A549 (cell line): ENCODE results near the gene NOSIP. TPM values are rescaled to one million over a fixed set of nuclear protein-coding genes. Genes with fewer than 3 reads are reported as not detected.
"Not testable (repeated sequence)": the region's sequence is repeated elsewhere in the genome, so short reads cannot be mapped to it uniquely, and the experiment has no call there.

Experiments
- ATAC-seq, 2 experiments: fragments of 200-7000 bp in 1 of 2; fragments of >200 bp in 1 of 2; cut with Nextera tagmentation in 1 of 2; cut with Tn5 transposase in 1 of 2; 3 replicates each; pipeline versions ENCODE4 v1.8.0 to v1.9.1; 2018 to 2020; ENCODE audit warnings: mild to moderate bottlenecking in 1 of 2, moderate library complexity in 1 of 2
- CTCF ChIA-PET: fragments of 300-600 bp; sonication (Branson Sonifier 250); formaldehyde crosslinking; extraction: SDS; loops from one replicate; lab custom pipeline; 2021; ENCODE audit warnings: antibody characterized with exemption, inconsistent platforms; lab: Yijun Ruan, JAX
- POLR2A ChIA-PET: fragments of 350-600 bp; formaldehyde crosslinking; extraction: SDS; loops from one replicate; lab custom pipeline; 2021; ENCODE audit warnings: antibody characterized with exemption, inconsistent platforms; lab: Yijun Ruan, JAX
- DNase-seq, 2 experiments: peaks; one replicate each; pipeline versions ENCODE4 v3.0.0 to v3.0.0-alpha.2; 2011 to 2016; ENCODE audit warnings: low read depth in 1 of 2, low spot score in 1 of 2
- FAIRE-seq: peaks from 2 replicates; lab custom pipeline; 2011; peaks lifted over from hg19 to GRCh38; lab: Jason Lieb, UNC
- H3K27ac ChIP-seq, 2 experiments: fragments of >200 bp; sonication (Bioruptor Twin); formaldehyde crosslinking; 3 replicates each; pipeline ENCODE4 v1.5.1; 2016 to 2017
- H3K4me1 ChIP-seq: fragments of >200 bp; sonication (Bioruptor Twin); formaldehyde crosslinking; 3 replicates; pipeline ENCODE4 v1.6.1; 2016
- H3K4me2 ChIP-seq: fragments of >200 bp; sonication (Bioruptor Twin); formaldehyde crosslinking; 3 replicates; pipeline ENCODE4 v1.6.1; 2016
- H3K4me3 ChIP-seq: fragments of >200 bp; sonication (Bioruptor Twin); formaldehyde crosslinking; 3 replicates; pipeline ENCODE4 v1.5.1; 2016
- H3K9me3 ChIP-seq: fragments of >200 bp; sonication (Bioruptor Twin); formaldehyde crosslinking; 3 replicates; pipeline ENCODE4 v1.6.1; 2016
- CBX2 ChIP-seq: fragments of 200-600 bp; sonication (generic); IDR thresholded peaks from 2 replicates; pipeline ENCODE4 v1.6.1; 2016; ENCODE audit warnings: low read depth, mild to moderate bottlenecking, borderline replicate concordance
- CBX8 ChIP-seq: fragments of 200-600 bp; sonication (generic); IDR thresholded peaks from 2 replicates; pipeline ENCODE4 v1.6.1; 2016
- CEBPB ChIP-seq, 2 experiments: fragments of >200 bp in 1 of 2; sonication (Bioruptor Twin) in 1 of 2; formaldehyde crosslinking in 1 of 2; IDR thresholded peaks; 2 replicates each; pipeline ENCODE4 v1.6.1; 2012 to 2016
- EHMT2 ChIP-seq: fragments of 200-600 bp; sonication (generic); IDR thresholded peaks from 2 replicates; pipeline ENCODE4 v1.6.1; 2016; ENCODE audit warnings: antibody characterized with exemption, low read depth, mild to moderate bottlenecking, moderate library complexity
- FOSL2 ChIP-seq, 2 experiments: fragments of 450-650 bp in 1 of 2; fragments of >200 bp in 1 of 2; sonication (Bioruptor Twin) in 1 of 2; formaldehyde crosslinking; IDR thresholded peaks; 2 replicates each; pipeline versions ENCODE4 v1.5.0 to v1.6.1; 2016 to 2020; ENCODE audit warnings: mild to moderate bottlenecking in 1 of 2, moderate library complexity in 1 of 2
- HOXA7 ChIP-seq: fragments of 250-450 bp; sonication (Bioruptor Pico); IDR thresholded peaks from 2 replicates; pipeline ENCODE4 v1.5.0; 2020; ENCODE audit warnings: mild to moderate bottlenecking, moderate library complexity
- JUN ChIP-seq, 2 experiments: fragments of >200 bp; sonication (Bioruptor Twin); formaldehyde crosslinking; IDR thresholded peaks; 2 replicates in 1 of 2; 3 replicates in 1 of 2; pipeline ENCODE4 v1.6.1; 2016 to 2017
- JUNB ChIP-seq: fragments of >200 bp; sonication (Bioruptor Twin); formaldehyde crosslinking; IDR thresholded peaks from 2 replicates; pipeline ENCODE4 v1.6.1; 2016
- KDM1A ChIP-seq: fragments of 200-600 bp; sonication (generic); IDR thresholded peaks from 2 replicates; pipeline ENCODE4 v1.6.1; 2016; ENCODE audit warnings: low read depth, mild to moderate bottlenecking
- MAFK ChIP-seq: fragments of 450-650 bp; IDR thresholded peaks from 2 replicates; pipeline ENCODE4 v1.6.1; 2014; ENCODE audit not compliant: partially characterized antibody
- NPAS2 ChIP-seq: fragments of 250-450 bp; sonication (Bioruptor Pico); IDR thresholded peaks from 2 replicates; pipeline ENCODE4 v1.8.0; 2022; ENCODE audit warnings: mild to moderate bottlenecking, moderate library complexity, borderline replicate concordance
- NR3C1 ChIP-seq: fragments of >200 bp; sonication (Bioruptor Twin); formaldehyde crosslinking; IDR thresholded peaks from 3 replicates; pipeline ENCODE4 v1.6.1; 2017
- PHF8 ChIP-seq: fragments of 200-600 bp; sonication (generic); IDR thresholded peaks from 2 replicates; pipeline ENCODE4 v1.6.1; 2016; ENCODE audit warnings: low read depth, mild to moderate bottlenecking, antibody characterized with exemption, moderate library complexity, borderline replicate concordance
- POLR2A ChIP-seq: IDR thresholded peaks from 2 replicates; pipeline ENCODE4 v1.6.1; 2012; ENCODE audit warnings: mild to moderate bottlenecking, low read length
- RAD21 ChIP-seq, 2 experiments: fragments of >200 bp in 1 of 2; sonication (Bioruptor Twin) in 1 of 2; formaldehyde crosslinking in 1 of 2; IDR thresholded peaks in 1 of 2; conservative IDR thresholded peaks in 1 of 2; 2 replicates in 1 of 2; 3 replicates in 1 of 2; pipeline ENCODE4 v1.6.1; 2012 to 2018; ENCODE audit warnings: inconsistent platforms in 1 of 2
- RARB ChIP-seq: fragments of 250-450 bp; sonication (Bioruptor Pico); IDR thresholded peaks from 2 replicates; pipeline ENCODE4 v1.8.0; 2021; ENCODE audit warnings: mild to moderate bottlenecking, moderate library complexity
- RCOR1 ChIP-seq: fragments of 150-350 bp; IDR thresholded peaks from 2 replicates; pipeline ENCODE4 v1.6.1; 2014; ENCODE audit warnings: antibody characterized with exemption, low read length, low read depth
- RFX5 ChIP-seq: fragments of 450-650 bp; IDR thresholded peaks from 2 replicates; pipeline ENCODE4 v1.7.1; 2014; ENCODE audit warnings: antibody characterized with exemption, mild to moderate bottlenecking, moderate library complexity
- RNF2 ChIP-seq: fragments of 200-600 bp; sonication (generic); IDR thresholded peaks from 2 replicates; pipeline ENCODE4 v1.6.1; 2016; ENCODE audit warnings: low read depth, mild to moderate bottlenecking, antibody characterized with exemption, moderate library complexity, borderline replicate concordance
- SMC3 ChIP-seq: fragments of >200 bp; sonication (Bioruptor Twin); formaldehyde crosslinking; IDR thresholded peaks from 3 replicates; pipeline ENCODE4 v1.6.1; 2018; ENCODE audit warnings: inconsistent platforms
- TFCP2L1 ChIP-seq: fragments of 250-450 bp; sonication (Bioruptor Pico); IDR thresholded peaks from 2 replicates; pipeline ENCODE4 v1.5.0; 2021; ENCODE audit warnings: mild to moderate bottlenecking
- TP53 ChIP-seq: fragments of 250-450 bp; sonication (Bioruptor Pico); IDR thresholded peaks from 2 replicates; pipeline ENCODE4 v1.5.0; 2021; ENCODE audit warnings: mild to moderate bottlenecking, moderate library complexity
- ZFP36 ChIP-seq: fragments of 450-650 bp; IDR thresholded peaks from 2 replicates; pipeline ENCODE4 v1.6.1; 2014; ENCODE audit warnings: borderline replicate concordance; ENCODE audit not compliant: partially characterized antibody
- WGBS: methylation state at CpG from one replicate; pipeline ENCODE4 v1.1.6; 2017; ENCODE audit errors: missing lambda C conversion rate; 5-methylcytosine and 5-hydroxymethylcytosine counted together
- polyA plus RNA-seq, 4 experiments: library from polyadenylated mRNA; depleted of rRNA in 3 of 4; stranded (reverse); fragments of >200 nt; fragmentation: RNase III in 1 of 4; extraction: RNeasy Plus Mini Kit Qiagen cat#74134 plus additional on column Dnase treatment in 1 of 4; gene quantifications; 2 replicates in 3 of 4; 3 replicates in 1 of 4; pipeline ENCODE4 v1.2.3, GENCODE V29; 2011 to 2017
- TF ChIP-seq, protein P1 (sequence below): fragments of 200-600 bp; sonication (generic); IDR thresholded peaks from 2 replicates; pipeline ENCODE4 v1.6.1; 2016; ENCODE audit warnings: antibody characterized with exemption, mild to moderate bottlenecking, moderate library complexity
- TF ChIP-seq, protein P2 (sequence below): IDR thresholded peaks from 2 replicates; pipeline ENCODE4 v1.6.1; 2012
- TF ChIP-seq, protein P3 (sequence below): fragments of 450-650 bp; IDR thresholded peaks from 2 replicates; pipeline ENCODE4 v1.6.1; 2014; ENCODE audit warnings: antibody characterized with exemption
- TF ChIP-seq, protein P4 (sequence below): fragments of >200 bp; sonication (Bioruptor Twin); formaldehyde crosslinking; IDR thresholded peaks from 2 replicates; pipeline ENCODE4 v1.6.1; 2016
- TF ChIP-seq, protein P5 (sequence below): fragments of 250-450 bp; sonication (Bioruptor Pico); IDR thresholded peaks from 2 replicates; pipeline ENCODE4 v1.5.0; 2020; ENCODE audit warnings: low read depth, mild to moderate bottlenecking, moderate library complexity

The NOSIP gene
- polyA plus RNA-seq, 2 of the 4 experiments (the other 2 are of a cell fraction) = 49.0 to 101 TPM

DNA sequence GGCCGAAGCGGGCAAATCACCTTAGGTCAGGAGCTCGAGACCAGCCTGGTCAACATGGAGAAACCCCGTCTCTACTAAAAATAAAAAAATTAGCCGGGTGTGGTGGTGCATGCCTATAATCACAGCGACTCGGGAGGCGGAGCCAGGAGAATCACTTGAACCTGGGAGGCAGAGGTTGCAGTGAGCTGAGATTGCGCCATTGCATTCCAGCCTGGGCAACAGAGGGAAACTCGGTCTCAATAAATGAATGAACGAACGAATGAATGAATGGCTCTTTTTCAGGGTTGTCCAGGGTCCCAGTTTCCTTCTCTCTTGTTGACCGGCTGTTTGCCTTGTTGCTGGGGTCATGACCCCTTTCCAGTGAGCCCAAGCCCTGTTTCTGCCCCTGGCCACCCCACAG is 37.5 kb upstream of the NOSIP start:
- H3K27ac ChIP-seq, ATAC-seq, FAIRE-seq, H3K4me3 ChIP-seq, H3K4me2 ChIP-seq, POLR2A ChIA-PET, H3K9me3 ChIP-seq, DNase-seq: not testable (repeated sequence)
- 0 out of 5 replicates have a peak, but pooled peaks of 1 of the 2 experiments have one; percentile 7 for TF ChIP-seq JUN (IDR thresholded peaks at IDR 0.05)
- CTCF ChIA-PET = interaction anchor here (1.1 to 3.9 kb wide), 8 partner anchors 8 to 54 kb away, joined by 3 to 15 read pairs (median 5); partner anchors contain the start of gene RRAS
- WGBS = 77% methylated on average over 13 of the region's 13 CpGs
- H3K4me1 ChIP-seq = peaks cover 23% of the 10 kb centered on the region

DNA sequence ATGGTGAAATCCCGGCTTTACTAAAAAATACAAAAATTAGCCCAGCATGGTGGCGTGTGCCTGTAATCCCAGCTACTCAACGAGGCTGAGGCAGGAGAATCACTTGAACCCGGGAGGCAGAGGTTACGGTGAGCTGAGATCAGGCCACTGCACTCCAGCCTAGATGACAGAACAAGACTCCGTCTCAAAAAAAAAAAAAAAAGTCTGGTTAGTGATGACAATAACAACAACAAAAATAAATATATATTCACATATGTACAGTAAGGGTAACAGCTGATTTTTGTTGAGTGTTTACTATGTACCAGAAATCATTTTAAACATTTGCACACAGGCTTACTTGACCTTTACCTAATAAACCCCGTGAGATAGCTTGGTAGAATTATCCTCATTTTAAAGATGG is 36.6 kb upstream of the NOSIP start:
- DNase-seq (no peak), FAIRE-seq (no peak), ATAC-seq (no peak)
- no peak overlapping the region for H3K27ac ChIP-seq
- TF ChIP-seq HOXA7 (CRISPR knock-in tag) (no peak), RARB (CRISPR knock-in tag) (no peak), RNF2 (no peak), NR3C1 (no peak), CEBPB (IDR thresholded peaks at IDR 0.05) (no peak), RAD21 (conservative IDR thresholded peaks at IDR 0.05 in 1 of 2, IDR thresholded peaks at IDR 0.05 in 1 of 2) (no peak), SMC3 (no peak), ZFP36 (no peak), RFX5 (no peak), TFCP2L1 (no peak), NPAS2 (CRISPR knock-in tag) (no peak), MAFK (no peak), EHMT2 (no peak), POLR2A (no peak)
- TF ChIP-seq, protein P1, sequence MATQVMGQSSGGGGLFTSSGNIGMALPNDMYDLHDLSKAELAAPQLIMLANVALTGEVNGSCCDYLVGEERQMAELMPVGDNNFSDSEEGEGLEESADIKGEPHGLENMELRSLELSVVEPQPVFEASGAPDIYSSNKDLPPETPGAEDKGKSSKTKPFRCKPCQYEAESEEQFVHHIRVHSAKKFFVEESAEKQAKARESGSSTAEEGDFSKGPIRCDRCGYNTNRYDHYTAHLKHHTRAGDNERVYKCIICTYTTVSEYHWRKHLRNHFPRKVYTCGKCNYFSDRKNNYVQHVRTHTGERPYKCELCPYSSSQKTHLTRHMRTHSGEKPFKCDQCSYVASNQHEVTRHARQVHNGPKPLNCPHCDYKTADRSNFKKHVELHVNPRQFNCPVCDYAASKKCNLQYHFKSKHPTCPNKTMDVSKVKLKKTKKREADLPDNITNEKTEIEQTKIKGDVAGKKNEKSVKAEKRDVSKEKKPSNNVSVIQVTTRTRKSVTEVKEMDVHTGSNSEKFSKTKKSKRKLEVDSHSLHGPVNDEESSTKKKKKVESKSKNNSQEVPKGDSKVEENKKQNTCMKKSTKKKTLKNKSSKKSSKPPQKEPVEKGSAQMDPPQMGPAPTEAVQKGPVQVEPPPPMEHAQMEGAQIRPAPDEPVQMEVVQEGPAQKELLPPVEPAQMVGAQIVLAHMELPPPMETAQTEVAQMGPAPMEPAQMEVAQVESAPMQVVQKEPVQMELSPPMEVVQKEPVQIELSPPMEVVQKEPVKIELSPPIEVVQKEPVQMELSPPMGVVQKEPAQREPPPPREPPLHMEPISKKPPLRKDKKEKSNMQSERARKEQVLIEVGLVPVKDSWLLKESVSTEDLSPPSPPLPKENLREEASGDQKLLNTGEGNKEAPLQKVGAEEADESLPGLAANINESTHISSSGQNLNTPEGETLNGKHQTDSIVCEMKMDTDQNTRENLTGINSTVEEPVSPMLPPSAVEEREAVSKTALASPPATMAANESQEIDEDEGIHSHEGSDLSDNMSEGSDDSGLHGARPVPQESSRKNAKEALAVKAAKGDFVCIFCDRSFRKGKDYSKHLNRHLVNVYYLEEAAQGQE = no peak
- TF ChIP-seq, protein P2, sequence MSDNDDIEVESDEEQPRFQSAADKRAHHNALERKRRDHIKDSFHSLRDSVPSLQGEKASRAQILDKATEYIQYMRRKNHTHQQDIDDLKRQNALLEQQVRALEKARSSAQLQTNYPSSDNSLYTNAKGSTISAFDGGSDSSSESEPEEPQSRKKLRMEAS = no peak
- TF ChIP-seq, protein P3, sequence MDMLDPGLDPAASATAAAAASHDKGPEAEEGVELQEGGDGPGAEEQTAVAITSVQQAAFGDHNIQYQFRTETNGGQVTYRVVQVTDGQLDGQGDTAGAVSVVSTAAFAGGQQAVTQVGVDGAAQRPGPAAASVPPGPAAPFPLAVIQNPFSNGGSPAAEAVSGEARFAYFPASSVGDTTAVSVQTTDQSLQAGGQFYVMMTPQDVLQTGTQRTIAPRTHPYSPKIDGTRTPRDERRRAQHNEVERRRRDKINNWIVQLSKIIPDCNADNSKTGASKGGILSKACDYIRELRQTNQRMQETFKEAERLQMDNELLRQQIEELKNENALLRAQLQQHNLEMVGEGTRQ = no peak
- peaks cover 32% of the 10 kb centered on the region for H3K4me1 ChIP-seq
- ChIA-PET POLR2A (no interaction called here), CTCF (interaction anchor here (0.7 to 3.9 kb wide), 10 partner anchors 9 to 55 kb away, joined by 3 to 15 read pairs (median 4); partner anchors contain the start of gene RRAS)
- WGBS = 90% methylated on average over 7 of the region's 7 CpGs
- no peak overlapping the region for H3K4me3 ChIP-seq
- H3K4me2 ChIP-seq = no peak overlapping the region
- no peaks in the 10 kb centered on the region for H3K9me3 ChIP-seq

DNA sequence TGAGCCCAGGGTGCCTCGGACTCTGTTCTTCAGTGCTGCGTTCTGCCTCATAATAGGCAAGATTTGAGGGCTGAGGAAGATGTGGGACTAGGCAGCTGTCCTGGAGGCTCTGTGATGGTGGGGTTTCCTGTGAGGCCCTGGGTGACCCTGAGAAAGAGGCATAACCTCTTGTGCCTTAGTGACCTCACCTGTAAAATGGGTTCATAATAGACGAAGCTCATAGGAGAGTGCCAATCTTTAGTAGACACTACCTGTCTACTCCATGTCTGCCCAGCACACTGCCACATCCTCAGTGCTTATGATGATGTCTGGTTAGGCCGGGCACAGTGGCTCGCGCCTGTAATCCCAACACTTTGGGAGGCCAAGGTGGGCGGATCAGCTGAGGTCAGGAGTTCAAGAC is 36.2 kb upstream of the NOSIP start:
- Histone ChIP-seq H3K9me3 (no peaks in the 10 kb centered on the region), H3K4me3 (no peak overlapping the region), H3K4me1 (peaks cover 34% of the 10 kb centered on the region)
- no peak for FAIRE-seq
- POLR2A ChIA-PET = no interaction called here
- ATAC-seq = no peak
- 95% methylated on average over 7 of the region's 7 CpGs for WGBS
- TF ChIP-seq, protein P4, sequence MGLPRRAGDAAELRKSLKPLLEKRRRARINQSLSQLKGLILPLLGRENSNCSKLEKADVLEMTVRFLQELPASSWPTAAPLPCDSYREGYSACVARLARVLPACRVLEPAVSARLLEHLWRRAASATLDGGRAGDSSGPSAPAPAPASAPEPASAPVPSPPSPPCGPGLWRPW = no peak
- TF ChIP-seq FOSL2 (IDR thresholded peaks at IDR 0.05) (no peak), FOSL2 (CRISPR knock-in tag; IDR thresholded peaks at IDR 0.05) (no peak), KDM1A (peak; percentile 85), TP53 (CRISPR knock-in tag) (no peak), RCOR1 (0 out of 2 replicates have a peak, but pooled peaks have one; percentile 75), CBX8 (no peak), SMC3 (no peak), PHF8 (no peak), JUN (IDR thresholded peaks at IDR 0.05) (no peak; a peak in 1 of 5 replicates), RAD21 (conservative IDR thresholded peaks at IDR 0.05 in 1 of 2, IDR thresholded peaks at IDR 0.05 in 1 of 2) (no peak), CBX2 (no peak), JUNB (no peak)
- TF ChIP-seq, protein P5, sequence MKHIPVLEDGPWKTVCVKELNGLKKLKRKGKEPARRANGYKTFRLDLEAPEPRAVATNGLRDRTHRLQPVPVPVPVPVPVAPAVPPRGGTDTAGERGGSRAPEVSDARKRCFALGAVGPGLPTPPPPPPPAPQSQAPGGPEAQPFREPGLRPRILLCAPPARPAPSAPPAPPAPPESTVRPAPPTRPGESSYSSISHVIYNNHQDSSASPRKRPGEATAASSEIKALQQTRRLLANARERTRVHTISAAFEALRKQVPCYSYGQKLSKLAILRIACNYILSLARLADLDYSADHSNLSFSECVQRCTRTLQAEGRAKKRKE = no peak
- TF ChIP-seq, all 56 proteins: peak for 2
- no peak overlapping the region for H3K4me2 ChIP-seq
- no peak overlapping the region for H3K27ac ChIP-seq
- no peak for DNase-seq
- CTCF ChIA-PET = interaction anchor here (0.7 to 3.9 kb wide), 8 partner anchors 8 to 55 kb away, joined by 3 to 15 read pairs (median 4); partner anchors contain the start of gene RRAS
